Lower leg skin (tissue), 4 donors: Measurements from ENCODE around the gene CNTNAP5. TPM values are rescaled to one million over a fixed set of nuclear protein-coding genes. Genes with fewer than 3 reads are reported as not detected.

Source experiments
- DNase-seq, 2 donors: peaks; one replicate each; pipeline ENCODE4 v3.0.0-alpha.2; 2019; ENCODE audit warnings: low spot score in 2 of 2
- H3K4me3 ChIP-seq: fragments of 200-600 bp; sonication (generic); 2 replicates; pipeline ENCODE4 v1.5.1; 2017; ENCODE audit warnings: mild to moderate bottlenecking, low read depth; ENCODE audit not compliant: poor library complexity, severe bottlenecking
- POLR2A ChIP-seq, 2 donors: fragments of 450-650 bp; IDR thresholded peaks; one replicate each; pipeline ENCODE4 v1.6.1; 2016 to 2017; ENCODE audit warnings: antibody characterized with exemption in 2 of 2, mild to moderate bottlenecking in 1 of 2, moderate library complexity in 1 of 2
- WGBS, 2 donors: methylation state at CpG; one replicate each; pipeline ENCODE4 v1.1.5; 2018; 5-methylcytosine and 5-hydroxymethylcytosine counted together
- intact Hi-C: fragments of 100-400 bp; cut with DNase I; formaldehyde crosslinking; loops from one replicate; pipeline ENCODE4 v1.15.0; 2023; ENCODE audit warnings: low total_unique reads
- total RNA-seq, 4 donors: library from RNA; depleted of rRNA; stranded (reverse); fragments of >200 nt; gene quantifications; one replicate each; pipeline ENCODE4 v1.1.0, GENCODE V29; 2016
- TF ChIP-seq, protein P1 (sequence below), 3 donors: fragments of 450-650 bp; IDR thresholded peaks; one replicate each; pipeline ENCODE4 v1.5.1; 2016; ENCODE audit warnings: antibody characterized with exemption in 3 of 3, mild to moderate bottlenecking in 3 of 3, moderate library complexity in 2 of 3

The CNTNAP5 gene
- total RNA-seq, 4 donors from 2014 or later: not detected

DNA sequence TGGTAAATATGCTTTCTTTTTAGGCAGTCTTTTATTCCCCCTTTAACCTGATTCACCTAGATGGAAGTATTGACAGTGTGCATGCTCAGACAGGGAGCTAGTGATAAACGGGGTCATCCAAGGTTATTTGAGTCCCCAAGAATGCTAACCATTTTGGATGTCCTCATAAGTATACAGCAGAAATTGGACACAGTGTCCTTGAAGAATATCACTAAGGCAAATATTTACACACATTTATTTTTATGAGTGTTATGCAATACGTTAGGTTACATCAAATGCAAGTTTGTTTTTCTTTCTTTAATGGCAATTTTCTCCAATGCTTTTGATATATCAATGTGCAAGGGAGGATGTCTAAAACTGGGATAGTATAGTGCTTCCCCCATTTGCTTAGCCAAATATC is 23.6 kb downstream of the CNTNAP5 start:
- intact Hi-C loops: no loop called here
- 75 to 89% methylated on average over 2 of the region's 2 CpGs for WGBS, 2 donors
- H3K4me3 ChIP-seq: no peak overlapping the region
- no peak for TF ChIP-seq POLR2A (IDR thresholded peaks at IDR 0.05)
- TF ChIP-seq, protein P1, sequence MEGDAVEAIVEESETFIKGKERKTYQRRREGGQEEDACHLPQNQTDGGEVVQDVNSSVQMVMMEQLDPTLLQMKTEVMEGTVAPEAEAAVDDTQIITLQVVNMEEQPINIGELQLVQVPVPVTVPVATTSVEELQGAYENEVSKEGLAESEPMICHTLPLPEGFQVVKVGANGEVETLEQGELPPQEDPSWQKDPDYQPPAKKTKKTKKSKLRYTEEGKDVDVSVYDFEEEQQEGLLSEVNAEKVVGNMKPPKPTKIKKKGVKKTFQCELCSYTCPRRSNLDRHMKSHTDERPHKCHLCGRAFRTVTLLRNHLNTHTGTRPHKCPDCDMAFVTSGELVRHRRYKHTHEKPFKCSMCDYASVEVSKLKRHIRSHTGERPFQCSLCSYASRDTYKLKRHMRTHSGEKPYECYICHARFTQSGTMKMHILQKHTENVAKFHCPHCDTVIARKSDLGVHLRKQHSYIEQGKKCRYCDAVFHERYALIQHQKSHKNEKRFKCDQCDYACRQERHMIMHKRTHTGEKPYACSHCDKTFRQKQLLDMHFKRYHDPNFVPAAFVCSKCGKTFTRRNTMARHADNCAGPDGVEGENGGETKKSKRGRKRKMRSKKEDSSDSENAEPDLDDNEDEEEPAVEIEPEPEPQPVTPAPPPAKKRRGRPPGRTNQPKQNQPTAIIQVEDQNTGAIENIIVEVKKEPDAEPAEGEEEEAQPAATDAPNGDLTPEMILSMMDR (IDR thresholded peaks at IDR 0.05): no peak
- DNase-seq: no peak

DNA sequence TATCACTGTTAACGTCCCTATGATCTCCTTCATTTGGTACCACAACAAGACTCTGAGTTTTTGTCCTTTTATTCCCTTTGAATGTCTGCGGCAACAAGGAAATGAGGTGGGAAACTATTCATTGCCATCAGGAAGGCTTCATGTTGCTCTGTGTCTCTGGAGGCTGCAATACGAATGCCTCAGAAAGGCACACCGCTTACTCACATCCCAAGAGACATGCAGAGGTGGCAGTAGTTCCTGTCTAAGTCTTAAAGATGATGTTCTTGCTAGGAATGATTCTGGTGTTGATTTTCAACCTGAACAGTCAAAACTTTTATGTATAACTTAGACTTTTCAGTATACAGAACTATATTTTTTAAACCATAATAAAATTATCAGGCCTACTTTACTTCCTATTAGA is 24.0 kb downstream of the CNTNAP5 start:
- WGBS, 2 donors: 78 to 84% methylated on average over 4 of the region's 4 CpGs
- TF ChIP-seq, protein P1 (IDR thresholded peaks at IDR 0.05): no peak
- no peak for TF ChIP-seq POLR2A (IDR thresholded peaks at IDR 0.05)
- DNase-seq: no peak
- intact Hi-C loops: no loop called here
- H3K4me3 ChIP-seq: no peak overlapping the region

DNA sequence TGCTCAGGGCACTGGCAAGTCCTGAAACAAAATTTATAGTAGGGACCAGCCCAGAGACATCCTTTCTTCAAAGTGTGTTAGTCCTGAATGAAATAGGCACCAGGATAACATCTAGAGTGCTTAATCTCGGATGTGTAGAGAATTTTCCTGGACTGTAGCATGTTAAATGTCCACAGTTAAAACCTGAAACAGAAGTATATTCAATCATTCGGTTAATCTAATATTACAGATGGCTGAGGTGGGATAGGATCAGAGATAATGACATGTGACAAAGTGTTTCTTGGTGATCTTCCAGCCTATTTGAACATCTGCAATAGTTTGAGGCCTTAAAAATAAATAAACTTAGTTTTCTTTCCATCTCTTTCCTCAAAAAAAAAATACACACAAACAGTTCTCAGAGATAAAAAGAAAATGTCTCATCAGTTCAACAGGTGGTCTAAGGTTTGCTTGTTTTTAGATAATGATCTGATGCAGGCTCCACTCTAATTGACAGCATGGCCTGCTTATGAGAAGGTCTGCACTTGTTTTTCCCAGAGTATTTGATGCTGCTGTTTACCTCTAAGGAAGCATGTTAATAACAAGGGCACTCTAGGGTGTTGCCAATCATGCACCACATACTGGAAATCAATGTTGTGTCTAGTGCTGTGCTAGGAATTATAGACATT is 25.9 kb downstream of the CNTNAP5 start:
- no peak for DNase-seq
- TF ChIP-seq, protein P1 (IDR thresholded peaks at IDR 0.05): no peak
- TF ChIP-seq POLR2A (IDR thresholded peaks at IDR 0.05): no peak
- intact Hi-C loops: no loop called here
- H3K4me3 ChIP-seq: no peak overlapping the region
- WGBS, 2 donors: 68 to 69% methylated on average over 2 of the region's 2 CpGs

DNA sequence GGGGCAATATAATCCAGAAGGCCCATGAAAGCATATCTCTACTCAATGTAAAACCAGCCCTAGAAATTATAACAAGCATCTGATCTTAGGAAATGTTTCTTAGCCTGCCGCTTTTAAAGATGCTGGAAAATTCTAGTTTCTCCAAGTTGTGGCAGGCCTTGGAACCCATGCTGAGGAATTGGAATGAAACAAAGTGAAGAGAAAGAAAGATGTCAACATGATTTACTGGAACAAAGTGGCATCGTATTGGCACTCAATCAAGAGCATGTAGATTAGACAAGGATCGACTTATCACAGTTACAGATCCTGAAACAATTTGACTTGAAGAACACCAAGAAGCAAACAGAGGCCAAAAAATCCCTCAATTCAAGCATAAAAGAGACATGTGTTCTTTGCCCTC is 28.7 kb downstream of the CNTNAP5 start:
- WGBS, 2 donors: 44 to 59% methylated on average over 3 of the region's 3 CpGs
- TF ChIP-seq, protein P1 (IDR thresholded peaks at IDR 0.05): no peak
- TF ChIP-seq POLR2A (IDR thresholded peaks at IDR 0.05): no peak
- intact Hi-C loops: no loop called here

DNA sequence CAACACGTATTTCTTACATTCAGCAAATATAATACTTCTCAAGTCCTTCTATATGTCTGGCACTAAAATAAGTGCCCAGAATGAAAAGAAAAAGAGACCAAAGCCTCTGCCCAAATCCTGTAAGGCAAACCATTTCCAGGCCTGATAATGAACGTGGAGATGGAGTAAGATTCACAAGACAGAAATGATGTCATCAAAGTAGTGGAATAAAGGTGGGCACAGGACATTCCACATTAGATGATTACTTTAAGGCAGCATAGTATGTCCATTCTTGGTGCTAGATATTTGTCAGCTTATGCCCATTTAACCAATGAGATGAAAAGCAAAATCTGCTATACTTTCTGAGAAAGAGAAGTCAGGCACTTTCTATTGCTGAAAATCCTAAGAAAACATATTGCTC is 38.5 kb downstream of the CNTNAP5 start:
- DNase-seq: no peak
- 66% methylated on average over 2 of the region's 2 CpGs for WGBS, 2 donors
- intact Hi-C loops: no loop called here
- TF ChIP-seq, protein P1 (IDR thresholded peaks at IDR 0.05): no peak
- no peak for TF ChIP-seq POLR2A (IDR thresholded peaks at IDR 0.05)
- no peak overlapping the region for H3K4me3 ChIP-seq

More for the DNA sequence above, 28.7 kb downstream of the CNTNAP5 start:
- DNase-seq: no peak
- H3K4me3 ChIP-seq: no peak overlapping the region

DNA sequence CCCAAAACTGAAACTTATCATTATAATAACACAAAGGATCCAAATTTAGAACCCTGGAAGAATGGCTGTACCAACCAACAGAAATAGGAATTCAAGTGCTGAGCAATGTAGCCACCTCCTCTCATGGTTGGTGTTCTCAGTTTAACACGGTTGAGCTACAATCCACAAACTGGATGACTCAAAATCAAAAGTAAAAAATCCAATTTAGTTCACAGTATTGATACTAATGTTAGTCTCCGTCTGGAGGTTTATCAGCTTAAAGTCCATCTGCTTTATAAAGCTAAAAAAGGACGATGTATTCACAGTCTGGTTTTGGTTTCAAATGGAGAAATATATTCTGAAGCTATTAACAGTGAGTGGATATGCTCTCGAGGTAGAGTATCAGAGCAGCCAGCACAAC is 40.5 kb downstream of the CNTNAP5 start:
- TF ChIP-seq POLR2A (IDR thresholded peaks at IDR 0.05): no peak
- TF ChIP-seq, protein P1 (IDR thresholded peaks at IDR 0.05): no peak
- whole genome bisulfite sequencing, 2 donors: 69 to 81% methylated on average over 4 of the region's 4 CpGs
- intact Hi-C loops: no loop called here

More for the DNA sequence above, 40.5 kb downstream of the CNTNAP5 start:
- no peak overlapping the region for H3K4me3 ChIP-seq
- no peak for DNase-seq
